ENCODE measurements around the gene NUP93. TPM values are rescaled to one million over a fixed set of nuclear protein-coding genes. Genes with fewer than 3 reads are reported as not detected.

Gene NUP93
- total RNA-seq, 1 donor from 2014 or later: 92.9 TPM

DNA sequence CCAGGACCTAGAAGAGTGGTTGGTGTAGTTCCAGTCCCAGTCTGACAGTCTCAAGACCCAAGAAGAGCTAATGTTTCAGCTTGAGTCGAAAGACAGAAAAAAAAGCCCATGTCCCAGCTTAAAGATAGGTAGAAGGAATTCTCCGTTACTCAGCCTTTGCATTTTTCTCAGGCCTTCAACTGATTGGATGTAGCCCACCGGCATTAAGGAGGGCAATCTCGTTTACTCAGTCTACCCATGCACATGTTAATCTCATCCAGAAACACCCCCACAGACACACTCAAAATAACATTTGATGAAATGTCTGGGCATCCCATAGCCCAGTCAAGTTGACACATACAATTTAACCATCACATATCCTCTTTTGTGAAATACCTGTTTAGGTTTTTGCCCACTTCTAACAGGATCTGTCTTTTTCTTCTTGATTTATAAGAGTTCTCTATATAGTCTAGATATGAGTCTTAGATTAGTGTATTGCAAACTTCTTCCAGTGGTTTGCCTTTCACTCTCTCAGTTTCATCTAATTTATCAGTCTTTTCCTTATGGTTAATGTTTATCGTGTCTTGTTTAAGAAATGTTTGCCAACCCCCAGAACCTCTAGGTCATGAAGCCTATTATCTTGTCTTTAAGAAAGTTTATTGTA, 7.6 kb upstream of the NUP93 start:
- Mint-ChIP-seq H3K27ac (ENCODE audit: unreplicated experiment) (no peak overlapping the region), H3K9me3 (ENCODE audit: unreplicated experiment) (no peaks in the 10 kb centered on the region), H3K36me3 (ENCODE audit: low read depth, unreplicated experiment) (no peaks in the 10 kb centered on the region), H3K4me1 (ENCODE audit: unreplicated experiment) (no peaks in the 10 kb centered on the region), H3K4me3 (ENCODE audit: unreplicated experiment) (no peak overlapping the region), H3K27me3 (ENCODE audit: unreplicated experiment) (no peaks in the 10 kb centered on the region)
- no peak for DNase-seq (ENCODE audit: low spot score)
- TF ChIP-seq, protein P1, sequence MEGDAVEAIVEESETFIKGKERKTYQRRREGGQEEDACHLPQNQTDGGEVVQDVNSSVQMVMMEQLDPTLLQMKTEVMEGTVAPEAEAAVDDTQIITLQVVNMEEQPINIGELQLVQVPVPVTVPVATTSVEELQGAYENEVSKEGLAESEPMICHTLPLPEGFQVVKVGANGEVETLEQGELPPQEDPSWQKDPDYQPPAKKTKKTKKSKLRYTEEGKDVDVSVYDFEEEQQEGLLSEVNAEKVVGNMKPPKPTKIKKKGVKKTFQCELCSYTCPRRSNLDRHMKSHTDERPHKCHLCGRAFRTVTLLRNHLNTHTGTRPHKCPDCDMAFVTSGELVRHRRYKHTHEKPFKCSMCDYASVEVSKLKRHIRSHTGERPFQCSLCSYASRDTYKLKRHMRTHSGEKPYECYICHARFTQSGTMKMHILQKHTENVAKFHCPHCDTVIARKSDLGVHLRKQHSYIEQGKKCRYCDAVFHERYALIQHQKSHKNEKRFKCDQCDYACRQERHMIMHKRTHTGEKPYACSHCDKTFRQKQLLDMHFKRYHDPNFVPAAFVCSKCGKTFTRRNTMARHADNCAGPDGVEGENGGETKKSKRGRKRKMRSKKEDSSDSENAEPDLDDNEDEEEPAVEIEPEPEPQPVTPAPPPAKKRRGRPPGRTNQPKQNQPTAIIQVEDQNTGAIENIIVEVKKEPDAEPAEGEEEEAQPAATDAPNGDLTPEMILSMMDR (IDR thresholded peaks at IDR 0.05; ENCODE audit: unreplicated experiment): no peak

DNA sequence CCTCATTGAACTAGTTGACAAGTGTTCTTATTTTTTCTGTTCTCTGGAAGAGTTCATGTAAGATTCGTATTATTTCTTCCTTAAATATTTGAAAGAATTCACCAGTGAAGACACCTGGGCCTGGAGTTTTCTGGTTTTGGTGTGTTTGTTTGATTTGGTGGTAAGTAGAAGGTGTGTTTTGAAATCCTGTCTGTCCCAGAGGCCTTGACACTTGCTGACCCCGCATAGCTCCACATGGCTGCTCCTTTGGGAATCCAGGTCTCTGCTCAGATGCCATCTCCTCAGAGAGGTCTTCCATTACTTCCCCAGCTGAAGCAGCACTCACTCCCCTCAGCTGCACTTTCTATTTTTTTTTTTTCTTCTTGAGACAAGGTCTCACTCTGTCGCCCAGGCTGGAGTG, 5.7 kb upstream of the NUP93 start:
- Mint-ChIP-seq H3K27me3 (ENCODE audit: unreplicated experiment) (no peaks in the 10 kb centered on the region), H3K27ac (ENCODE audit: unreplicated experiment) (no peak overlapping the region), H3K4me1 (ENCODE audit: unreplicated experiment) (peaks cover 5% of the 10 kb centered on the region), H3K36me3 (ENCODE audit: low read depth, unreplicated experiment) (no peaks in the 10 kb centered on the region), H3K9me3 (ENCODE audit: unreplicated experiment) (no peaks in the 10 kb centered on the region), H3K4me3 (ENCODE audit: unreplicated experiment) (no peak overlapping the region)
- DNase-seq (ENCODE audit: low spot score): no peak
- TF ChIP-seq, protein P1 (IDR thresholded peaks at IDR 0.05; ENCODE audit: unreplicated experiment): no peak

DNA sequence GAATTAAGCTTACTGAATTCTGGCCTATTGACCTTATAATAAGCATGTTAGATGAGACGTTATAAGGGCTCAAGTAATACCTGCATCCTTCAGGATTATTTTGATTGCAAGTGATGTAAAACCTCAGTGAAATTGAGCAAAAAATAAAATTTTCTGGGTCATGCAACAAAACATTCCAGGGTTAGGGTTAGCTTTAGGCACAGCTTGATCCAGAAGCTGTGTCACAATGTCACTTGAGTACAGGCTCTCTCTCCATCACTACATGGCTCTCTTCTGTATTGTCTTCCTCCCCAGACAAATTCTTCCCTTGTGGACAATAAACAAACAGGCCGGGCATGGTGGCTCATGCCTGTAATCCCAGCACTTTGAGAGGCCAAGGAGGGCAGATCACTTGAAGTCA, 3.6 kb upstream of the NUP93 start:
- Mint-ChIP-seq H3K4me1 (ENCODE audit: unreplicated experiment) (peaks cover 13% of the 10 kb centered on the region), H3K27me3 (ENCODE audit: unreplicated experiment) (no peaks in the 10 kb centered on the region), H3K4me3 (ENCODE audit: unreplicated experiment) (no peak overlapping the region), H3K27ac (ENCODE audit: unreplicated experiment) (no peak overlapping the region), H3K9me3 (ENCODE audit: unreplicated experiment) (no peaks in the 10 kb centered on the region), H3K36me3 (ENCODE audit: low read depth, unreplicated experiment) (no peaks in the 10 kb centered on the region)
- TF ChIP-seq, protein P1 (IDR thresholded peaks at IDR 0.05; ENCODE audit: unreplicated experiment): no peak
- DNase-seq (ENCODE audit: low spot score): no peak

DNA sequence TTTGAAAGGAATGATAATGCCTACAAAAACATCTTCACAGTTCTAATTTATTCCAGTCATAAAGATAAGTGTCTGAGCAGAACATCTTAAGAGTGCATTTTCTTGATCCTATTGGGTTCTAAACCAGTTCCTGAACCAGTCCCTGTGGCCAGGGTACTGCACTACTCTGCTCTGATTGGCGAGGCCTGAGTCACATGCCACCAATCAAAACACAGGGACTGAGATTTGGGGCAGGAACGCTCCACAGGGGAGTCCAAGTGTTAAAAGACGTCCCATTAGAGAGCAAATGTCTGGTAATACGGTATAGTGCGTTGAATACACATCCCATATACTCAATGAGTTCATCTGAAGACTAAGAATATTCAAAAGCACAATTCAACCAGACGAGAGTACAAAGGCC, 3.0 kb upstream of the NUP93 start:
- Mint-ChIP-seq H3K36me3 (ENCODE audit: low read depth, unreplicated experiment) (no peaks in the 10 kb centered on the region), H3K4me1 (ENCODE audit: unreplicated experiment) (peaks cover 13% of the 10 kb centered on the region), H3K27me3 (ENCODE audit: unreplicated experiment) (no peaks in the 10 kb centered on the region), H3K4me3 (ENCODE audit: unreplicated experiment) (no peak overlapping the region), H3K27ac (ENCODE audit: unreplicated experiment) (no peak overlapping the region), H3K9me3 (ENCODE audit: unreplicated experiment) (no peaks in the 10 kb centered on the region)
- no peak for DNase-seq (ENCODE audit: low spot score)
- TF ChIP-seq, protein P1 (IDR thresholded peaks at IDR 0.05; ENCODE audit: unreplicated experiment): no peak

DNA sequence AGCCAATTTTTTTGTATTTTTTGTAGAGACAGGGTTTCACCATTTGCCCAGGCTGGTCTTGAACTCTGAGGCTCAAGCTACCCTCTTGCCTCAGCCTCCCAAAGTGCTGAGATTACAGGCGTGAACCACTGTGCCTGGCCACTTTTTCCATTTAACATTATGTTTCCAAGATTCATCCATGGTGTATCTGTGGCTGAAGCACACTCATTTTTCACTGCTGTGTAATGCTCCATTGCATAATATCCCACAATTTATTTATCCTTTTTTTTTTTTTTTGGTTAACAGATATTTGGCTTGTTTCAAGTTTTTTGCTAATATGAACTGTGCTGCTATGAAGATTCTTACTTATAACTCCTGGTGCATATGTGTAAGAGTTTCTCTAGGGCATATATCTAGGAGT, 1.9 kb upstream of the NUP93 start:
- Mint-ChIP-seq H3K36me3 (ENCODE audit: low read depth, unreplicated experiment) (no peaks in the 10 kb centered on the region), H3K27ac (ENCODE audit: unreplicated experiment) (no peak overlapping the region), H3K9me3 (ENCODE audit: unreplicated experiment) (no peaks in the 10 kb centered on the region), H3K4me1 (ENCODE audit: unreplicated experiment) (peaks cover 13% of the 10 kb centered on the region), H3K27me3 (ENCODE audit: unreplicated experiment) (no peaks in the 10 kb centered on the region), H3K4me3 (ENCODE audit: unreplicated experiment) (no peak overlapping the region)
- DNase-seq (ENCODE audit: low spot score): no peak
- TF ChIP-seq, protein P1 (IDR thresholded peaks at IDR 0.05; ENCODE audit: unreplicated experiment): no peak
